Measurements from ENCODE around the gene SESN1. TPM values are rescaled to one million over a fixed set of nuclear protein-coding genes. Genes with fewer than 3 reads are reported as not detected.

Gene SESN1
- total RNA-seq, 4 donors from 2014 or later = 50.7 to 80.9 (median 61.8) TPM

DNA sequence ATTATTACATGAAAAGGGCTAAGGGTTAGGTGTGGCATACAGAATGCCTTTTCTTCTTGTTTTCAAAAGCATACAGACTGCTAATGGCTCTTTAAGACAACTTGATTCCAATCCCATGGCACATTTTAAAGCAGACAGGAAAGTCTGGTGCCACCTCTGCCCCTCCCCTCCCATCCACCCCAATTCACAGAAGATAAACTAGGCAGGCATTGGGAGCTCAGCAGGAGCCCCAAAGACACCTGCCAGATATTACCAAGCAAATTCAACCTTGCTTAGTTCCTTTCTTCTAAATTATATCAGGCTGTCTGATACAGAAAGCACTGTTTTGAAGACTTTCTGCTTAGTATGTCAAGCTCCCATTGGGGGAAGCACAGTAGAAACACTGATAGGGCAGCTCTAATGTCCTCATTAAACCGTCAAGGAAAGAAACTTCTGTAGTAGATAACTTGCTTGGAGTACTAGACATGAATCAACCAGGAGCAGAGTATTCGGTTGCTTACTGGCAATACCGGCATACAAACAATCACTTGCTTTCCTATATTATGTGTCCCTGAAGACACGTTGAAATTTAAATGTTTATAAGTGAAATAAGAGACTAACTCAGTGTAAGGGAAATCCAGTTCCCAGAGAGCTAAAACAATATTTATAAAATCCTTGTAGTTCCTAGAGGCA lies 13.0 kb downstream of the SESN1 start:
- H3K27ac ChIP-seq (replicated peaks in 1 of 4) = peak overlapping the region; percentile 38 to 77 (median 72)
- WGBS = 67% methylated on average over 4 of the region's 4 CpGs
- intact Hi-C loops (cut with DNase I) = loop anchor here (10.0 kb wide), 1 partner anchor 427 kb away; no protein-coding TSS in a partner anchor
- H3K36me3 ChIP-seq = peaks cover 0 to 11% (median 4%) of the 10 kb centered on the region in 4 donors
- H3K4me3 ChIP-seq = no peak overlapping the region
- no peak for TF ChIP-seq POLR2A (IDR thresholded peaks at IDR 0.05; ENCODE audit: low read depth)
- TF ChIP-seq POLR2AphosphoS5 (IDR thresholded peaks at IDR 0.05) = no peak
- no peak for TF ChIP-seq EP300 (IDR thresholded peaks at IDR 0.05)
- TF ChIP-seq CTCF (IDR thresholded peaks at IDR 0.05) = no peak
- H3K4me1 ChIP-seq = peaks cover 30 to 81% (median 73%) of the 10 kb centered on the region in 4 donors
- H3K9me3 ChIP-seq = no peaks in the 10 kb centered on the region
- DNase-seq (ENCODE audit: extremely low spot score) = no peak
- no peaks in the 10 kb centered on the region for H3K27me3 ChIP-seq

DNA sequence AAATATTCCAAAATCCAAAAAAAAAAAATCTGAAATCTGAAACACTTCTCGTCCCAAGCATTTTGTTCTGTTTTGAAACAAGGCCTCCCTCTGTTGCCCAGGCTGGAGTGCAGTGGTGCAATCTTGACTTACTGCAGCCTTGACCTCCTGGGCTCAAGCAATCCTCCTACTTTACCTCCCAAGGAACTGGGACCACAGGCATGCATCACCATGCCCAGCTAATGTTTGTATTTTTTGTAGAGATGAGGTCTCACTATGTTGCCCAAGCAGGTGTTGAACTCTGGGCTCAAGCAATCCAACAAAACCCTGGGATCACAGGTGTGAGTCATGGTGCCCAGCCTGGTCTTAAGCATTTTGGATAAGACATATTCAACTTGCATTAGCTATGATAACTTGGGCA lies 13.6 kb downstream of the SESN1 start:
- intact Hi-C loops (cut with DNase I) = loop anchor here (10.0 kb wide), 1 partner anchor 426 kb away; no protein-coding TSS in a partner anchor

DNA sequence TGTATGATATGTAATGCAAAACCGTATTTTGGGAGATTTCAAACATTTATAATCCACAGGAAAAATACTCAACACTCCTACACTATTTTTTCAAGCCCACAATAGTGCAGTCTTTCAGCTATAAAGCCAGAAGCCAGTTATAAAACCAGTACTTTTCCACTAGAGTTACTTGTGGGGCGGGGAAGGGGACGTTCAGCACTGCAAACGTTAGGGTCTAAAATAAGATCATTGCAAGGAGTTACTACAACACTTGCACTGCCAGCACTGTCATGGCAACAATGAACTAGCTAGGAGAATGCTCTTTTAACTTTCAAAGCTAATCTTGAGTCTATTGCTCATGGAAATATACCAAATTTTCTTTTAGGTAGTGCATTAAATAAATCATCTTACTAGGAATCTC lies 14.7 kb downstream of the SESN1 start:
- Histone ChIP-seq H3K36me3 (no peaks in the 10 kb centered on the region), H3K9me3 (no peaks in the 10 kb centered on the region), H3K27me3 (no peaks in the 10 kb centered on the region), H3K4me3 (peak overlapping the region in 2 of 4 donors; percentile 23 to 27), H3K4me1 (peaks cover 25 to 81% (median 75%) of the 10 kb centered on the region in 4 donors), H3K27ac (replicated peaks in 1 of 4) (peak overlapping the region; percentile 70 to 78 (median 76))
- TF ChIP-seq EP300 (IDR thresholded peaks at IDR 0.05) = no peak
- TF ChIP-seq POLR2A (IDR thresholded peaks at IDR 0.05; ENCODE audit: low read depth) = no peak
- TF ChIP-seq CTCF (IDR thresholded peaks at IDR 0.05) = no peak
- peak; percentile 36 to 44 for TF ChIP-seq POLR2AphosphoS5 (IDR thresholded peaks at IDR 0.05)
- DNase-seq (ENCODE audit: extremely low spot score) = no peak
- WGBS = 14% methylated on average over 4 of the region's 4 CpGs
- intact Hi-C loops (cut with DNase I) = loop anchor here (5.0 to 10.0 kb wide), 2 partner anchors 425 to 523 kb away; no protein-coding TSS in a partner anchor

More for the DNA sequence above, 13.6 kb downstream of the SESN1 start:
- no peaks in the 10 kb centered on the region for H3K9me3 ChIP-seq
- no peak for DNase-seq (ENCODE audit: extremely low spot score)
- H3K4me3 ChIP-seq = no peak overlapping the region
- H3K36me3 ChIP-seq = peaks cover 0 to 10% (median 2%) of the 10 kb centered on the region in 4 donors
- H3K27ac ChIP-seq (replicated peaks in 1 of 4) = peak overlapping the region; percentile 38 to 77 (median 72)
- peaks cover 26 to 81% (median 74%) of the 10 kb centered on the region in 4 donors for H3K4me1 ChIP-seq
- TF ChIP-seq EP300 (IDR thresholded peaks at IDR 0.05) (no peak), POLR2A (IDR thresholded peaks at IDR 0.05; ENCODE audit: low read depth) (no peak), POLR2AphosphoS5 (IDR thresholded peaks at IDR 0.05) (no peak), CTCF (IDR thresholded peaks at IDR 0.05) (no peak)
- 88% methylated on average over 1 of the region's 1 CpG for WGBS
- H3K27me3 ChIP-seq = no peaks in the 10 kb centered on the region

- no peak for DNase-seq (ENCODE audit: extremely low spot score)
- H3K9me3 ChIP-seq = no peaks in the 10 kb centered on the region
- intact Hi-C loops (cut with DNase I) = loop anchor here (5.0 kb wide), 1 partner anchor 519 kb away; no protein-coding TSS in a partner anchor
- peaks cover 32 to 83% (median 76%) of the 10 kb centered on the region in 4 donors for H3K4me1 ChIP-seq
- H3K27ac ChIP-seq (replicated peaks in 1 of 4) = no peak overlapping the region
- H3K36me3 ChIP-seq = no peaks in the 10 kb centered on the region
- no peak for TF ChIP-seq POLR2A (IDR thresholded peaks at IDR 0.05; ENCODE audit: low read depth)
- no peak for TF ChIP-seq CTCF (IDR thresholded peaks at IDR 0.05)
- TF ChIP-seq POLR2AphosphoS5 (IDR thresholded peaks at IDR 0.05) = no peak
- H3K27me3 ChIP-seq = no peaks in the 10 kb centered on the region
- 67% methylated on average over 3 of the region's 3 CpGs for WGBS
- H3K4me3 ChIP-seq = no peak overlapping the region
Measured at GRCh38 chr6:109076377-109076776, 18.3 kb downstream of the SESN1 start.

Measured in esophagus muscularis mucosa (tissue), 4 donors.